Activated CD4-positive, alpha-beta T cell treated with anti-CD3 and anti-CD28 coated beads for 36 hours (primary cell): ENCODE data around the gene FPR1. TPM values are rescaled to one million over a fixed set of nuclear protein-coding genes. Genes with fewer than 3 reads are reported as not detected.
A peak's percentile ranks its signal among the peaks of the same experiment; 100 is the strongest.

Experiments used
- ATAC-seq: fragments of 200-7000 bp; cut with Tn5 transposase; one replicate; pipeline ENCODE4 v1.10.0; 2021; ENCODE audit warnings: mild to moderate bottlenecking, moderate library complexity
- CTCF ChIA-PET: fragments of 350-600 bp; sonication (Branson Sonifier 250); formaldehyde crosslinking; loops from one replicate; lab custom pipeline; 2021; ENCODE audit warnings: antibody characterized with exemption; lab: Charles Lee
- POLR2A ChIA-PET: fragments of 350-600 bp; sonication (Branson Sonifier 250); formaldehyde crosslinking; loops from one replicate; lab custom pipeline; 2021; ENCODE audit warnings: antibody characterized with exemption, inconsistent platforms; lab: Charles Lee
- DNase-seq: peaks from one replicate; pipeline ENCODE4 v3.0.0-alpha.2; 2020
- H3K27ac Mint-ChIP-seq: one replicate; pipeline ENCODE4 v1.8.0; 2021; ENCODE audit warnings: mixed read lengths
- H3K27me3 Mint-ChIP-seq: one replicate; pipeline ENCODE4 v1.8.0; 2021; ENCODE audit warnings: mixed read lengths
- H3K36me3 Mint-ChIP-seq: one replicate; pipeline ENCODE4 v1.8.0; 2021; ENCODE audit warnings: low read depth, mixed read lengths
- H3K4me1 Mint-ChIP-seq: one replicate; pipeline ENCODE4 v1.8.0; 2021; ENCODE audit warnings: mixed read lengths
- H3K4me3 Mint-ChIP-seq: one replicate; pipeline ENCODE4 v1.8.0; 2021; ENCODE audit warnings: mild to moderate bottlenecking, moderate library complexity, mixed read lengths
- H3K9me3 Mint-ChIP-seq: one replicate; pipeline ENCODE4 v1.8.0; 2021; ENCODE audit warnings: low read depth, mixed read lengths
- intact Hi-C, 2 experiments: fragments of 100-400 bp; cut with DNase I in 1 of 2; cut with micrococcal nuclease in 1 of 2; formaldehyde crosslinking; loops; one replicate each; pipeline versions ENCODE4 v1.14.2 to v1.15.1; 2022 to 2024; cut with DNase I, micrococcal nuclease
- total RNA-seq, 2 experiments: library from RNA; stranded (reverse); gene quantifications; one replicate each; pipeline ENCODE4 v1.2.3, GENCODE V29; 2021

The FPR1 gene
- total RNA-seq, 2 experiments from 2014 or later, result not detected

GRCh38 chr19:51703575-51704515 is 47.8 kb downstream of the FPR1 start:
- ChIA-PET CTCF (interaction anchor here (0.6 to 4.1 kb wide), 5 partner anchors 14 to 263 kb away, joined by 3 to 14 read pairs (median 3); no protein-coding TSS in a partner anchor), POLR2A (interaction anchor here (0.6 kb wide), 1 partner anchor 336 kb away, joined by 3 read pairs; no protein-coding TSS in a partner anchor)
- peak; percentile 98 for DNase-seq
- peak overlapping the region; percentile 95 for H3K27ac Mint-ChIP-seq
- no peaks in the 10 kb centered on the region for H3K9me3 Mint-ChIP-seq
- intact Hi-C loops, result loop anchor here (1.0 to 10.0 kb wide), 13 partner anchors 13 to 1238 kb away; partner anchors contain the start of genes ETFB (in 1 of the 2), ZNF175 (in 1 of the 2), ZNF432 (in 1 of the 2) and ZNF613 (in 1 of the 2)
- H3K27me3 Mint-ChIP-seq, result peaks cover 5% of the 10 kb centered on the region
- peak; percentile 88 for ATAC-seq
- H3K36me3 Mint-ChIP-seq, result peaks cover 33% of the 10 kb centered on the region
- H3K4me3 Mint-ChIP-seq, result peak overlapping the region; percentile 94
- peaks cover 33% of the 10 kb centered on the region for H3K4me1 Mint-ChIP-seq

- peaks cover 5% of the 10 kb centered on the region for H3K27me3 Mint-ChIP-seq
- intact Hi-C loops, result loop anchor here in 1 of 2 experiments (5.0 to 10.0 kb wide), 5 partner anchors 222 to 1239 kb away; partner anchors contain the start of genes ZNF432, ZNF613 and ZNF614
- peaks cover 3% of the 10 kb centered on the region for H3K9me3 Mint-ChIP-seq
- CTCF ChIA-PET, result interaction anchor here (0.6 to 4.1 kb wide), 3 partner anchors 22 to 262 kb away, joined by 3 to 14 read pairs (median 3); no protein-coding TSS in a partner anchor
- POLR2A ChIA-PET, result interaction anchor here (0.6 kb wide), 1 partner anchor 12 kb away, joined by 4 read pairs; no protein-coding TSS in a partner anchor
- peaks cover 33% of the 10 kb centered on the region for H3K4me1 Mint-ChIP-seq
- H3K36me3 Mint-ChIP-seq, result peaks cover 33% of the 10 kb centered on the region
- no peak for ATAC-seq
- peak; percentile 24 for DNase-seq
- peak overlapping the region; percentile 94 for H3K4me3 Mint-ChIP-seq
- H3K27ac Mint-ChIP-seq, result peak overlapping the region; percentile 95
Measured at GRCh38 chr19:51702825-51703574, 48.7 kb downstream of the FPR1 start.

GRCh38 chr19:51702103-51702824 is 49.4 kb downstream of the FPR1 start:
- H3K27me3 Mint-ChIP-seq, result peaks cover 5% of the 10 kb centered on the region
- CTCF ChIA-PET, result no interaction called here
- peak overlapping the region; percentile 24 for H3K4me3 Mint-ChIP-seq
- intact Hi-C loops, result loop anchor here in 1 of 2 experiments (5.0 to 10.0 kb wide), 5 partner anchors 223 to 1240 kb away; partner anchors contain the start of genes ZNF432, ZNF613 and ZNF614
- H3K4me1 Mint-ChIP-seq, result peaks cover 33% of the 10 kb centered on the region
- H3K9me3 Mint-ChIP-seq, result peaks cover 3% of the 10 kb centered on the region
- DNase-seq (peak; percentile 82), ATAC-seq (peak; percentile 16)
- no peak overlapping the region for H3K27ac Mint-ChIP-seq
- POLR2A ChIA-PET, result interaction anchor here (0.6 kb wide), 1 partner anchor 11 kb away, joined by 4 read pairs; no protein-coding TSS in a partner anchor
- peaks cover 30% of the 10 kb centered on the region for H3K36me3 Mint-ChIP-seq

- Mint-ChIP-seq H3K9me3 (peaks cover 3% of the 10 kb centered on the region), H3K27ac (no peak overlapping the region), H3K4me3 (no peak overlapping the region), H3K36me3 (peaks cover 24% of the 10 kb centered on the region), H3K27me3 (peaks cover 5% of the 10 kb centered on the region), H3K4me1 (peaks cover 33% of the 10 kb centered on the region)
- intact Hi-C loops, result loop anchor here in 1 of 2 experiments (5.0 to 10.0 kb wide), 5 partner anchors 223 to 1241 kb away; partner anchors contain the start of genes ZNF432, ZNF613 and ZNF614
- CTCF ChIA-PET, result interaction anchor here (0.7 kb wide), 1 partner anchor 117 kb away, joined by 3 read pairs; no protein-coding TSS in a partner anchor
- no peak for DNase-seq
- no peak for ATAC-seq
- POLR2A ChIA-PET, result no interaction called here
Measured at GRCh38 chr19:51701468-51702100, 50.1 kb downstream of the FPR1 start.

GRCh38 chr19:51699170-51699569 is 52.5 kb downstream of the FPR1 start:
- H3K36me3 Mint-ChIP-seq, result peaks cover 6% of the 10 kb centered on the region
- POLR2A ChIA-PET, result no interaction called here
- no peak overlapping the region for H3K27ac Mint-ChIP-seq
- DNase-seq (no peak), ATAC-seq (no peak)
- CTCF ChIA-PET, result no interaction called here
- peaks cover 5% of the 10 kb centered on the region for H3K27me3 Mint-ChIP-seq
- intact Hi-C loops, result no loop called here
- H3K9me3 Mint-ChIP-seq, result peaks cover 3% of the 10 kb centered on the region
- H3K4me3 Mint-ChIP-seq, result no peak overlapping the region
- H3K4me1 Mint-ChIP-seq, result peaks cover 19% of the 10 kb centered on the region

- Mint-ChIP-seq H3K36me3 (peaks cover 6% of the 10 kb centered on the region), H3K4me1 (peaks cover 13% of the 10 kb centered on the region), H3K27ac (no peak overlapping the region), H3K4me3 (no peak overlapping the region), H3K27me3 (peaks cover 5% of the 10 kb centered on the region), H3K9me3 (peaks cover 3% of the 10 kb centered on the region)
- DNase-seq (no peak), ATAC-seq (no peak)
- ChIA-PET CTCF (no interaction called here), POLR2A (no interaction called here)
- intact Hi-C loops, result no loop called here
Measured at GRCh38 chr19:51698296-51698695, 53.4 kb downstream of the FPR1 start.

GRCh38 chr19:51697169-51697776 is 54.4 kb downstream of the FPR1 start:
- H3K4me3 Mint-ChIP-seq, result no peak overlapping the region
- H3K36me3 Mint-ChIP-seq, result peaks cover 6% of the 10 kb centered on the region
- ATAC-seq (no peak), DNase-seq (no peak)
- no peak overlapping the region for H3K27ac Mint-ChIP-seq
- no peaks in the 10 kb centered on the region for H3K27me3 Mint-ChIP-seq
- ChIA-PET CTCF (no interaction called here), POLR2A (no interaction called here)
- intact Hi-C loops, result no loop called here
- peaks cover 3% of the 10 kb centered on the region for H3K4me1 Mint-ChIP-seq
- H3K9me3 Mint-ChIP-seq, result peaks cover 3% of the 10 kb centered on the region

GRCh38 chr19:51696606-51697005 is 55.1 kb downstream of the FPR1 start:
- DNase-seq (no peak), ATAC-seq (no peak)
- no peaks in the 10 kb centered on the region for H3K4me1 Mint-ChIP-seq
- no peak overlapping the region for H3K4me3 Mint-ChIP-seq
- POLR2A ChIA-PET, result no interaction called here
- no peak overlapping the region for H3K27ac Mint-ChIP-seq
- H3K36me3 Mint-ChIP-seq, result peaks cover 6% of the 10 kb centered on the region
- H3K9me3 Mint-ChIP-seq, result peaks cover 3% of the 10 kb centered on the region
- CTCF ChIA-PET, result interaction anchor here (0.9 kb wide), 1 partner anchor 32 kb away, joined by 3 read pairs; no protein-coding TSS in a partner anchor
- intact Hi-C loops, result no loop called here
- H3K27me3 Mint-ChIP-seq, result no peaks in the 10 kb centered on the region
